HEK293 (cell line): Measurements from ENCODE around the gene TCF7L1.
A peak's percentile ranks its signal among the peaks of the same experiment; 100 is the strongest.

Experiments used
- CTCF ChIA-PET: fragments of 350-600 bp; formaldehyde crosslinking; extraction: SDS; loops from one replicate; lab custom pipeline; 2021; ENCODE audit warnings: antibody characterized with exemption; lab: Yijun Ruan, JAX
- POLR2A ChIA-PET: fragments of 300-600 bp; formaldehyde crosslinking; extraction: SDS; loops from one replicate; lab custom pipeline; 2020; ENCODE audit warnings: antibody characterized with exemption, inconsistent platforms; lab: Yijun Ruan, JAX
- H3K27ac ChIP-seq: fragments of 200-500 bp; sonication (Bioruptor generic); 2 replicates; pipeline ENCODE4 v1.5.1; 2014; ENCODE audit warnings: low read depth, low read length, control low read depth, inconsistent platforms; ENCODE audit errors: extremely low read depth
- H3K36me3 ChIP-seq, 2 experiments: fragments of 200-500 bp in 1 of 2; sonication (Bioruptor generic) in 1 of 2; 1 replicate in 1 of 2; 2 replicates in 1 of 2; pipeline ENCODE4 v1.5.1; 2014 to 2017; ENCODE audit warnings: inconsistent platforms in 2 of 2, low read length in 2 of 2; ENCODE audit not compliant: control insufficient read depth in 2 of 2, insufficient read depth in 1 of 2
- H3K4me1 ChIP-seq: fragments of 200-500 bp; sonication (Bioruptor generic); 2 replicates; pipeline ENCODE4 v1.5.1; 2014; ENCODE audit warnings: mild to moderate bottlenecking, low read length, inconsistent platforms; ENCODE audit not compliant: control insufficient read depth, insufficient read depth
- H3K4me3 ChIP-seq: 2 replicates; pipeline ENCODE4 v1.5.1; 2011; ENCODE audit warnings: low read depth, mild to moderate bottlenecking, control low read depth, low read length, moderate library complexity
- H3K9me3 ChIP-seq: fragments of 200-500 bp; sonication (Bioruptor generic); 2 replicates; pipeline ENCODE4 v1.5.1; 2014; ENCODE audit warnings: low read depth, low read length, inconsistent platforms; ENCODE audit not compliant: control insufficient read depth, insufficient read depth
- BCL11A ChIP-seq: fragments of 450-650 bp; formaldehyde crosslinking; IDR thresholded peaks from 2 replicates; pipeline ENCODE4 v1.5.1; 2016; ENCODE audit warnings: low read depth, missing biosample characterization, missing genetic modification characterization
- EGR2 ChIP-seq: fragments of 450-650 bp; formaldehyde crosslinking; IDR thresholded peaks from 2 replicates; pipeline ENCODE4 v1.5.1; 2016; ENCODE audit warnings: low read depth, missing biosample characterization, missing genetic modification characterization
- INSM2 ChIP-seq: fragments of 450-650 bp; formaldehyde crosslinking; IDR thresholded peaks from 2 replicates; pipeline ENCODE4 v1.5.1; 2016; ENCODE audit warnings: missing biosample characterization, missing genetic modification characterization
- KLF10 ChIP-seq: fragments of 450-650 bp; IDR thresholded peaks from 2 replicates; pipeline ENCODE4 v1.5.1; 2018; ENCODE audit warnings: missing biosample characterization, mild to moderate bottlenecking, missing genetic modification characterization
- PRDM1 ChIP-seq: fragments of 450-650 bp; formaldehyde crosslinking; IDR thresholded peaks from 2 replicates; pipeline ENCODE4; 2016; ENCODE audit warnings: missing biosample characterization, missing genetic modification characterization
- PRDM10 ChIP-seq: fragments of 450-650 bp; formaldehyde crosslinking; IDR thresholded peaks from 2 replicates; pipeline ENCODE4 v1.5.1; 2016; ENCODE audit warnings: missing biosample characterization, missing genetic modification characterization
- PRDM4 ChIP-seq: fragments of 450-650 bp; formaldehyde crosslinking; IDR thresholded peaks from 2 replicates; pipeline ENCODE4 v1.5.1; 2017; ENCODE audit warnings: missing biosample characterization, missing genetic modification characterization
- SALL2 ChIP-seq: fragments of 450-650 bp; formaldehyde crosslinking; IDR thresholded peaks from 2 replicates; pipeline ENCODE4 v1.5.0; 2017; ENCODE audit warnings: missing biosample characterization, mild to moderate bottlenecking, missing genetic modification characterization, borderline replicate concordance
- YY1 ChIP-seq: fragments of 450-650 bp; formaldehyde crosslinking; IDR thresholded peaks from 2 replicates; pipeline ENCODE4 v1.5.1; 2018; ENCODE audit warnings: missing biosample characterization, missing genetic modification characterization
- YY2 ChIP-seq: fragments of 450-650 bp; formaldehyde crosslinking; IDR thresholded peaks from 2 replicates; pipeline ENCODE4 v1.5.1; 2016; ENCODE audit warnings: missing biosample characterization, missing genetic modification characterization
- ZBTB7A ChIP-seq: fragments of 450-650 bp; formaldehyde crosslinking; IDR thresholded peaks from 2 replicates; pipeline ENCODE4 v1.5.1; 2016; ENCODE audit warnings: low read depth, missing biosample characterization, missing genetic modification characterization
- ZFHX2 ChIP-seq: fragments of 450-650 bp; formaldehyde crosslinking; conservative IDR thresholded peaks from 2 replicates; pipeline ENCODE4 v1.5.1; 2016; ENCODE audit warnings: missing biosample characterization, missing genetic modification characterization
- ZNF138 ChIP-seq: fragments of 450-650 bp; formaldehyde crosslinking; IDR thresholded peaks from 2 replicates; pipeline ENCODE4 v1.5.1; 2016; ENCODE audit warnings: missing biosample characterization, missing genetic modification characterization, borderline replicate concordance
- ZNF274 ChIP-seq, 2 experiments: fragments of 200-500 bp in 1 of 2; fragments of 450-650 bp in 1 of 2; sonication (Bioruptor generic) in 1 of 2; formaldehyde crosslinking in 1 of 2; IDR thresholded peaks; 2 replicates each; pipeline versions ENCODE4 v1.5.1 to v1.6.1; 2014 to 2016; ENCODE audit warnings: borderline replicate concordance in 1 of 2, inconsistent platforms in 1 of 2, low read length in 1 of 2, missing biosample characterization in 1 of 2, missing genetic modification characterization in 1 of 2
- ZNF280C ChIP-seq: fragments of 450-650 bp; formaldehyde crosslinking; IDR thresholded peaks from 2 replicates; pipeline ENCODE4 v1.5.1; 2016; ENCODE audit warnings: missing biosample characterization, missing genetic modification characterization
- ZNF449 ChIP-seq: fragments of 450-650 bp; formaldehyde crosslinking; IDR thresholded peaks from 2 replicates; pipeline ENCODE4 v1.5.1; 2017; ENCODE audit warnings: missing biosample characterization, mild to moderate bottlenecking, missing genetic modification characterization, moderate library complexity
- ZNF510 ChIP-seq: fragments of 450-650 bp; formaldehyde crosslinking; IDR thresholded peaks from 2 replicates; pipeline ENCODE4 v1.5.1; 2018; ENCODE audit warnings: mild to moderate bottlenecking, missing genetic modification characterization, missing biosample characterization; ENCODE audit not compliant: insufficient replicate concordance
- ZNF670 ChIP-seq: fragments of 450-650 bp; formaldehyde crosslinking; IDR thresholded peaks from 2 replicates; pipeline ENCODE4 v1.5.1; 2016; ENCODE audit warnings: missing biosample characterization, missing genetic modification characterization, low read depth
- ZNF837 ChIP-seq: fragments of 450-650 bp; formaldehyde crosslinking; IDR thresholded peaks from 2 replicates; pipeline ENCODE4 v1.5.1; 2016; ENCODE audit warnings: missing biosample characterization, missing genetic modification characterization

Gene TCF7L1

GRCh38 chr2:85245891-85246290 lies 112.7 kb downstream of the TCF7L1 start:
- H3K9me3 ChIP-seq: no peaks in the 10 kb centered on the region
- H3K4me1 ChIP-seq: no peaks in the 10 kb centered on the region
- no peak for TF ChIP-seq ZNF837 (tag by site-specific recombination)
- no peak for TF ChIP-seq ZNF510 (tag by site-specific recombination)
- TF ChIP-seq YY2 (tag by site-specific recombination): no peak
- no peak for TF ChIP-seq EGR2
- TF ChIP-seq ZNF274 (IDR thresholded peaks at IDR 0.05; ENCODE audit: low read length): no peak
- TF ChIP-seq ZNF274 (tag by site-specific recombination; IDR thresholded peaks at IDR 0.05; ENCODE audit: borderline replicate concordance): no peak
- no peaks in the 10 kb centered on the region for H3K36me3 ChIP-seq
- no peak overlapping the region for H3K27ac ChIP-seq
- H3K4me3 ChIP-seq: no peak overlapping the region
- ChIA-PET POLR2A (no interaction called here), CTCF (interaction anchor here (0.6 to 2.7 kb wide), 6 partner anchors 21 to 182 kb away, joined by 3 to 11 read pairs (median 4); no protein-coding TSS in a partner anchor)

GRCh38 chr2:85246348-85246747 lies 113.2 kb downstream of the TCF7L1 start:
- no peaks in the 10 kb centered on the region for H3K36me3 ChIP-seq
- no peaks in the 10 kb centered on the region for H3K4me1 ChIP-seq
- H3K4me3 ChIP-seq: no peak overlapping the region
- no peak overlapping the region for H3K27ac ChIP-seq
- ChIA-PET POLR2A (no interaction called here), CTCF (interaction anchor here (0.7 to 1.1 kb wide), 5 partner anchors 11 to 180 kb away, joined by 3 to 4 read pairs (median 3); no protein-coding TSS in a partner anchor)
- TF ChIP-seq PRDM1 (tag by site-specific recombination) (no peak), ZFHX2 (tag by site-specific recombination) (peak; percentile 73), PRDM10 (peak; percentile 43; the same call in 1 of the 2 replicates), ZNF138 (tag by site-specific recombination) (no peak), KLF10 (tag by site-specific recombination) (no peak), ZNF280C (tag by site-specific recombination) (no peak), EGR2 (peak; percentile 49)
- TF ChIP-seq, all 188 proteins: peak for 3
- H3K9me3 ChIP-seq: no peaks in the 10 kb centered on the region

- Histone ChIP-seq H3K36me3 (no peaks in the 10 kb centered on the region), H3K4me1 (no peaks in the 10 kb centered on the region), H3K4me3 (no peak overlapping the region), H3K27ac (no peak overlapping the region), H3K9me3 (no peaks in the 10 kb centered on the region)
- POLR2A ChIA-PET: no interaction called here
- CTCF ChIA-PET: interaction anchor here (0.6 to 1.0 kb wide), 5 partner anchors 18 to 290 kb away, joined by 3 to 6 read pairs (median 4); partner anchors contain the start of gene TCF7L1
- TF ChIP-seq PRDM4 (tag by site-specific recombination) (no peak), YY1 (tag by site-specific recombination) (no peak), PRDM1 (tag by site-specific recombination) (no peak), ZNF449 (no peak), ZBTB7A (no peak), SALL2 (tag by site-specific recombination) (no peak), BCL11A (tag by site-specific recombination) (no peak), ZNF670 (tag by site-specific recombination) (no peak), INSM2 (tag by site-specific recombination) (no peak)
Observed at GRCh38 chr2:85247610-85248009, 114.4 kb downstream of the TCF7L1 start.
